GM10266 (cell line): Measurements from ENCODE around the gene TARBP2.

Experiments
- DNase-seq: peaks from one replicate; pipeline ENCODE4 v3.0.0; 2012; ENCODE audit errors: extremely low spot score
- CTCF ChIP-seq: IDR thresholded peaks from 2 replicates; pipeline ENCODE4 v1.5.1; 2012; ENCODE audit warnings: mild to moderate bottlenecking, low read depth; ENCODE audit not compliant: control insufficient read depth, insufficient read depth; ENCODE audit errors: missing control alignments

The TARBP2 gene

GRCh38 chr12:53518381-53518780 is 17.3 kb downstream of the TARBP2 start:
- DNase-seq, result no peak
- no peak for TF ChIP-seq CTCF

GRCh38 chr12:53523131-53523530 is 22.0 kb downstream of the TARBP2 start:
- no peak for TF ChIP-seq CTCF
- DNase-seq, result no peak

GRCh38 chr12:53524476-53524875 is 23.4 kb downstream of the TARBP2 start:
- no peak for DNase-seq
- no peak for TF ChIP-seq CTCF

- no peak for DNase-seq
These were observed 29.0 kb downstream of the TARBP2 start for GRCh38 chr12:53530061-53530460.

GRCh38 chr12:53530920-53531319 is 29.8 kb downstream of the TARBP2 start:
- no peak for TF ChIP-seq CTCF
- no peak for DNase-seq

More at GRCh38 chr12:53530061-53530460, 29.0 kb downstream of the TARBP2 start:
- TF ChIP-seq CTCF, result no peak

- no peak for DNase-seq
- no peak for TF ChIP-seq CTCF
These were observed 30.9 kb downstream of the TARBP2 start for GRCh38 chr12:53532021-53532420.

GRCh38 chr12:53532524-53533445 is 31.7 kb downstream of the TARBP2 start:
- no peak for DNase-seq
- no peak for TF ChIP-seq CTCF
